Measurements from ENCODE around the gene COCH.

COCH gene

DNA sequence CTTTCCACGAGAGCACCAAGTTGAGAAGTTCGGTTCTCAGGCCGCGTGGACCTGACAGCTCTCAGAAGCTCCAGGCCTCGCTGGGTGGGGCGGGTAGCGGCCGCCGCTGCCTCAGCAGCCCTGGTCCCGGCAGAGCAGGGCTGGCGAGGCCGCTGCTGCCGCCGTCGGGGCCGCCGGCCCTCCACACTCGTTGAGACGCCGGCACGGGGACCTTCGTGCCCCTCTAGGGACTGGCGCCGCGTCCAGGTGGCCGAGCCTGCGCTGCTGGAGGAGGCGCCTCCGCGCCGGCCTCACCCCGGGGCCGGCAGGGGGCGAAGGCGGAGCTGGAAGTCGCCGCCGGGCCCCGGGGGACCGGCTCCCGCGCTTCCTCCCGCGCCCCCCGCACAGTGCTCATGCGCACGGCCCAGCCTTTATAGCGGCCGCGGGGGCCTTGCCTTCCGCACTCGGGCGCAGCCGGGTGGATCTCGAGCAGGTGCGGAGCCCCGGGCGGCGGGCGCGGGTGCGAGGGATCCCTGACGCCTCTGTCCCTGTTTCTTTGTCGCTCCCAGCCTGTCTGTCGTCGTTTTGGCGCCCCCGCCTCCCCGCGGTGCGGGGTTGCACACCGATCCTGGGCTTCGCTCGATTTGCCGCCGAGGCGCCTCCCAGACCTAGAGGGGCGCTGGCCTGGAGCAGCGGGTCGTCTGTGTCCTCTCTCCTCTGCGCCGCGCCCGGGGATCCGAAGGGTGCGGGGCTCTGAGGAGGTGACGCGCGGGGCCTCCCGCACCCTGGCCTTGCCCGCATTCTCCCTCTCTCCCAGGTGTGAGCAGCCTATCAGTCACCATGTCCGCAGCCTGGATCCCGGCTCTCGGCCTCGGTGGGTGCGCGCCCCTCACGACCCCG, at the start of gene COCH:
Gene COCH, plus strand, starts transcription at position 440 of the 879 bp plus-strand sequence. Its CDS starts 380 bp downstream, at position 820.
- TF ChIP-seq, protein P1, sequence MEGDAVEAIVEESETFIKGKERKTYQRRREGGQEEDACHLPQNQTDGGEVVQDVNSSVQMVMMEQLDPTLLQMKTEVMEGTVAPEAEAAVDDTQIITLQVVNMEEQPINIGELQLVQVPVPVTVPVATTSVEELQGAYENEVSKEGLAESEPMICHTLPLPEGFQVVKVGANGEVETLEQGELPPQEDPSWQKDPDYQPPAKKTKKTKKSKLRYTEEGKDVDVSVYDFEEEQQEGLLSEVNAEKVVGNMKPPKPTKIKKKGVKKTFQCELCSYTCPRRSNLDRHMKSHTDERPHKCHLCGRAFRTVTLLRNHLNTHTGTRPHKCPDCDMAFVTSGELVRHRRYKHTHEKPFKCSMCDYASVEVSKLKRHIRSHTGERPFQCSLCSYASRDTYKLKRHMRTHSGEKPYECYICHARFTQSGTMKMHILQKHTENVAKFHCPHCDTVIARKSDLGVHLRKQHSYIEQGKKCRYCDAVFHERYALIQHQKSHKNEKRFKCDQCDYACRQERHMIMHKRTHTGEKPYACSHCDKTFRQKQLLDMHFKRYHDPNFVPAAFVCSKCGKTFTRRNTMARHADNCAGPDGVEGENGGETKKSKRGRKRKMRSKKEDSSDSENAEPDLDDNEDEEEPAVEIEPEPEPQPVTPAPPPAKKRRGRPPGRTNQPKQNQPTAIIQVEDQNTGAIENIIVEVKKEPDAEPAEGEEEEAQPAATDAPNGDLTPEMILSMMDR (IDR thresholded peaks at IDR 0.05; ENCODE audit: low read depth, low read length) = no peak
- H3K4me3 ChIP-seq (replicated peaks in 1 of 2; ENCODE audit: low read depth in 2 of 2, low read length in 2 of 2) = peak within 1 kb of the TSS; percentile 47 to 53
- DNase-seq (ENCODE audit: low read depth in 2 of 2) = no peak

DNA sequence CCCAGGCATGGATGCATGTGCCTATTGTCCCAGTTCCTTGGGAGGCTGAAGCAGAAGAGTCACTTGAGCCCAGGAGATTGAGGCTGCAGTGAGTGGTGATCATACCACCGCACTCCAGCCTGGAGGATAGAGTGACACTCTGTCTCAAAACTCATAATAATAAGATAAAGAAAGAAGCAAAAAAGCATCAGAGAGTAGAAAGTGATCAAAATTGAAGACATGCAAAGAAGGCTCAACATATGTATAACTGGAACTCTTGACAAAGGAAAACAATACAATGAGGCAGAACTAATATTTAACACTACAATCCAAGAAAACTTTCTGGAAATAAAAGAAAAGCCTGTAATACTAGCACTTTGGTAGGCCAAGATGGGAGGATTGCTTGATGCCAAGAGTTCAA, 48.3 kb upstream of the COCH start:
- no peak for DNase-seq (ENCODE audit: low read depth in 2 of 2)
- no peak overlapping the region for H3K4me3 ChIP-seq (replicated peaks in 1 of 2; ENCODE audit: low read depth in 2 of 2, low read length in 2 of 2)
- TF ChIP-seq, protein P1 (IDR thresholded peaks at IDR 0.05; ENCODE audit: low read depth, low read length) = no peak

DNA sequence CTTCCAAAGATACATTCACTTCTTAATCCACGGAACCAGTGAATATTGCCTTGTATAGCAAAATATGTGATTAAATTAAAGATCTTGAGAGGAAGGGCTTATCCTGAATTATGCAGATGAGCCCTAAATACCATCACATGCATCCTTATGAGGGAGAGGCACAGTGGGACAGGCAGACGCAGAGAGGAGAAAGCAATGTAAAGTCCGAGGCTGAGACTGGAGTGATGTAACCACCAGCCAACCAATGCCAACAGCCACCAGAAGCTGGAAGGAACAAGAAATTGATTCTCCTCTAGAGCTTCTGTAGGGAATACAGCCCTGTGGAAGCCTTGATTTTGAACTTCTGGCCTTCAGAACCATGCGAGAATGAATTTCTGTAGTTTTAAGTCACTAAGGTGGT, 44.5 kb upstream of the COCH start:
- TF ChIP-seq, protein P1 (IDR thresholded peaks at IDR 0.05; ENCODE audit: low read depth, low read length) = no peak

DNA sequence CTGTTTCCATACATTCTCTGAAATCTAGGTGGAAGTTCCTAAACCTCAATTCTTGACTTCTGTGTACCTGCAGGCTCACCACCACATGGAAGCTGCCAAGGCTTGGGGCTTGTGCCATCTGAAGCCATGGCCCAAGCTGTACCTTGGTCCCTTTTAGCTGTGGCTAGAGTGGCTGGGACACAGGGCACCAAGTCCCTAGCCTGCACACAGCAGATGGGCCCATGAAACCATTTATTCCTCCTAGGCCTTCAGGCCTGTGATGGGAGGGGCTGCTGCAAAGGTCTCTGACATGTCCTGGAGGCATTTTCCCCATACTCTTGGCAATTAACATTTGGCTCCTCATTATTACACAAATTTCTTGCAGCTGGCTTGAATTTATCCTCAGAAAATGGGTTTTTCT, 40.0 kb upstream of the COCH start:
- TF ChIP-seq, protein P1 (IDR thresholded peaks at IDR 0.05; ENCODE audit: low read depth, low read length) = no peak
- DNase-seq (ENCODE audit: low read depth in 2 of 2) = no peak
- no peak overlapping the region for H3K4me3 ChIP-seq (replicated peaks in 1 of 2; ENCODE audit: low read depth in 2 of 2, low read length in 2 of 2)

More for the DNA sequence above, 44.5 kb upstream of the COCH start:
- H3K4me3 ChIP-seq (replicated peaks in 1 of 2; ENCODE audit: low read depth in 2 of 2, low read length in 2 of 2) = no peak overlapping the region
- no peak for DNase-seq (ENCODE audit: low read depth in 2 of 2)

DNA sequence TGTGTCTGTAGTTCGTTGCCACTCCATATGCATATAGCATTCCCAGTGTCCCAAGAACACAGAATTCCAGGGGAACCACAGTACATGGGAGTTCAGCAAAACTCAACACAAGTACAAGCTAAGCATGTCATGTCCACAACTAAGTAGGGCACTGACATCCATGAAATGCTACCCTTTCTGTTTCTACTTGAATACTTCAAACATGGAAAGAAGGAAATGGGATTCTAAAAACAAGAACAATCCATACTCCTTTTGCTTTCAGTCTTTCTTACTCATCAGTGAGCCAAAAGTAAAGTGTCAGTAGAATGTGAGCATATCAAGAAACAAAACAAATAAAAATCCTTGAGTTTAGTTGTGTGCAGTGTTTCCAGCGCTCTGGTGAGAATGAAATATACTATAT, 36.0 kb upstream of the COCH start:
- TF ChIP-seq, protein P1 (IDR thresholded peaks at IDR 0.05; ENCODE audit: low read depth, low read length) = no peak
- no peak overlapping the region for H3K4me3 ChIP-seq (replicated peaks in 1 of 2; ENCODE audit: low read depth in 2 of 2, low read length in 2 of 2)
- DNase-seq (ENCODE audit: low read depth in 2 of 2) = no peak

DNA sequence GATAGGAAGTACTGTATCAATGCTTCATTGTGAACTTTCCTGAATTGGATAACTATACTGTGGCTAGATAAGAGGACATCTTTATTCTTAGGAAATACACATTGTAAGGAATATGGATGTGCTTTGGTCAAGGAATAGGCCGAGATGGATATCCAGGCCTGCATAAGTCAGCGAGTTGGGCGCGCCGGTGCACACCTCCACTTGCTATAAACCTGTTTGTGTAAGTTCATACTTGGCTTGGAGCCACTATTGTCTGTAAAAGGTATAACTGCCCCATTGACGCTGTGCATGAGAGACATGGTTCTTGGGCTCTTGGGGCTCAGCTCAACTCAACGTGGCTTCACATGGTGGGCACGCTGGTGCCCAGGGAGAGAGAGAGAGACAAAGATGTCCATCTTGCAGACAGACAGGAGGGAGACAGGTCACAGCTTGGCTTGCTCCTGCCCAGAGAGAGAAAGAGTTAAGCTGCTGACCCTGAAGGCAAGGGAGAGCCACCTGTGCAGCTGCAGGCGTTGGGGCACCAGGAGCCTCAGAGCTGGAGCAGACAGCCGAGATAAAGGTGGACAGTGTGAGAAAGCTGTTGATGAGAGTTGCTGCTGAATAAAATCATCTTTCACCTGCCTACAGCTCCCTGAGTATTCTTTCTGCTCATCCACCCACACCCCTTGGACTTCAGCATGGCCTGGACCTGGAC, 34.1 kb upstream of the COCH start:
- DNase-seq (ENCODE audit: low read depth in 2 of 2) = no peak
- no peak overlapping the region for H3K4me3 ChIP-seq (replicated peaks in 1 of 2; ENCODE audit: low read depth in 2 of 2, low read length in 2 of 2)
- TF ChIP-seq, protein P1 (IDR thresholded peaks at IDR 0.05; ENCODE audit: low read depth, low read length) = no peak

Data from cardiac fibroblast (primary cell).